Lower leg skin (tissue), 4 donors: ENCODE data around the gene ZNF133. TPM values are rescaled to one million over a fixed set of nuclear protein-coding genes. Genes with fewer than 3 reads are reported as not detected.

Experiments used
- DNase-seq, 2 donors: peaks; one replicate each; pipeline ENCODE4 v3.0.0-alpha.2; 2019; ENCODE audit warnings: low spot score in 2 of 2
- H3K4me3 ChIP-seq: fragments of 200-600 bp; sonication (generic); 2 replicates; pipeline ENCODE4 v1.5.1; 2017; ENCODE audit warnings: mild to moderate bottlenecking, low read depth; ENCODE audit not compliant: poor library complexity, severe bottlenecking
- CTCF ChIP-seq, 3 donors: fragments of 450-650 bp; IDR thresholded peaks; one replicate each; pipeline ENCODE4 v1.5.1; 2016; ENCODE audit warnings: antibody characterized with exemption in 3 of 3, mild to moderate bottlenecking in 3 of 3, moderate library complexity in 2 of 3
- POLR2A ChIP-seq, 2 donors: fragments of 450-650 bp; IDR thresholded peaks; one replicate each; pipeline ENCODE4 v1.6.1; 2016 to 2017; ENCODE audit warnings: antibody characterized with exemption in 2 of 2, mild to moderate bottlenecking in 1 of 2, moderate library complexity in 1 of 2
- WGBS, 2 donors: methylation state at CpG; one replicate each; pipeline ENCODE4 v1.1.5; 2018; 5-methylcytosine and 5-hydroxymethylcytosine counted together
- intact Hi-C: fragments of 100-400 bp; cut with DNase I; formaldehyde crosslinking; loops from one replicate; pipeline ENCODE4 v1.15.0; 2023; ENCODE audit warnings: low total_unique reads
- total RNA-seq, 4 donors: library from RNA; depleted of rRNA; stranded (reverse); fragments of >200 nt; gene quantifications; one replicate each; pipeline ENCODE4 v1.1.0, GENCODE V29; 2016

The ZNF133 gene
- total RNA-seq, 4 donors from 2014 or later: 14.3 to 27.8 (median 23.7) TPM

- intact Hi-C loops: no loop called here
- no peak for DNase-seq
- no peak overlapping the region for H3K4me3 ChIP-seq
- 61 to 75% methylated on average over 3 of the region's 3 CpGs for WGBS, 2 donors
- TF ChIP-seq POLR2A (IDR thresholded peaks at IDR 0.05) (no peak), CTCF (IDR thresholded peaks at IDR 0.05) (no peak)
Observed at GRCh38 chr20:18254615-18255014, 33.7 kb upstream of the ZNF133 start.

DNA sequence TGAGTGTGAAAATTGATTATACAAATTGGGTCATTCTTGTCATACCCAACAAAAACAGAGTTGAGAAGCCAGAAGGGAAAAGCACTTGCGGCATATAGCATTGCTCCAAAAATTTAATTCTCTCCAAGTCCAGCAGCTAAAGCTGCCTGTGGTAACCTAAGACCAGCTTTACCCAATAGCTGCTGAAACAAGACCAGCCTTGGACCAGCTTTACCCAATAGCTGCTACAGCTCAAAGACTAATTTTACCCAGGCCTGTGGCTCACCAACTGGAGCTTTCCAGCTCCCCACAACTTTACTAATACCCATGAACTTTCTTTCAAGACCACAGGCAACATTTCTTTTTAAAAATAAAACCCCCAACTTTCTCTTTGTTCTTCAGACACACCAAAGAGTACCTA is 32.8 kb upstream of the ZNF133 start:
- H3K4me3 ChIP-seq: no peak overlapping the region
- no peak for TF ChIP-seq CTCF (IDR thresholded peaks at IDR 0.05)
- TF ChIP-seq POLR2A (IDR thresholded peaks at IDR 0.05): no peak
- intact Hi-C loops: no loop called here
- 88 to 92% methylated on average over 1 of the region's 1 CpG for WGBS, 2 donors
- DNase-seq: no peak

DNA sequence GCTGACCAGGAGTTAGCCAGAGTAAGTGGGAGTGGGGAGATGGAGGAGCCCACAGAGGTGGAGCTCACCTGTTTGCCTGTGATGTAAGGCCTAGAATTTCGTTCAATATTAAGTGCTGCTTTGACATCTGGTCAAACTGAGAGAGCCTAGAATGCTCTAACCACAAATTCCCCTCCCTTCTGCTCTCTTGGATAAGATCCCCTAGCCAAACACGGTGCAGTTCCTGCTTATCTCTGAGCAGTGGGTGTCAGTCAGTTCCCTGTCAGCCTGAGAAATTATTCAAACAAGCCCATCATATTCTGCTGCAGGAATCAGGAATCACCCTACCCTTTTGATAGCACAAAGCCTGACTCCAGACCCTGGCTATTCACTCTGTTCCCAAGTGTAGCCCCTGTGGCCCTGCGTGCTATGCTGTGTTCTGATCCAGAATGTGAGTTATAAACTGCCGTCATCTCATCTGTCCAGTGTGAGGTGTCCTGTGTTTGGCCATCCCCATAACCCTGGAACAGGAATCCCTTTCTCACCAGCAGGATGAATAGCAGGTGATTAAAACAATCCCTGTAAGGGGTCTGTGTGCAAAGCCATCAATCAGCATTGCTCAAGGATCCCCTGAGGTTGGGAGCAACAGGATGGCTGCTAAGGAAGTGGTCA is 31.8 kb upstream of the ZNF133 start:
- intact Hi-C loops: no loop called here
- H3K4me3 ChIP-seq: no peak overlapping the region
- 64 to 65% methylated on average over 4 of the region's 4 CpGs for WGBS, 2 donors
- no peak for TF ChIP-seq POLR2A (IDR thresholded peaks at IDR 0.05)
- no peak for TF ChIP-seq CTCF (IDR thresholded peaks at IDR 0.05)
- no peak for DNase-seq

GRCh38 chr20:18258126-18258860 is 30.0 kb upstream of the ZNF133 start:
- intact Hi-C loops: no loop called here
- DNase-seq: no peak
- WGBS, 2 donors: 72 to 78% methylated on average over 12 of the region's 12 CpGs
- H3K4me3 ChIP-seq: no peak overlapping the region
- TF ChIP-seq POLR2A (IDR thresholded peaks at IDR 0.05) (no peak), CTCF (IDR thresholded peaks at IDR 0.05) (no peak)

DNA sequence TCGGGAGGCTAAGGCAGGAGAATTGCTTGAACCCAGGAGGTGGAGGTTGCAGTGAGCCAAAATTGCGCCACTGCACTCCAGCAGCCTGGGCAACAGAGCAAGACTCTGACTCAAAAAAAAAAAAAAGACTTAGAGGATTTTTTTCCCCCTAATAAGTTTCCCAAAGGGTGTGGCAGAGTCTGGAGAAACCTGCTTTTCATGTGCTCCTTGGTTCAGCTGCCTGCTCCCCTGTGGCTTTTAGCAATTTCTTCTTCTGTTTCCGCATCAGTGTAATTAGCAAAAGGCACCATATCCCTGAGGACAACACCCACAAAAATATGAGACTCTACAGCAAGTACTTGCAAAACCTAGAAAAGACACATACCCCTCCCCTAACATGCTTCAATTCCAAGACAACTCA is 28.6 kb upstream of the ZNF133 start:
- no peak overlapping the region for H3K4me3 ChIP-seq
- DNase-seq: no peak
- TF ChIP-seq CTCF (IDR thresholded peaks at IDR 0.05): no peak
- TF ChIP-seq POLR2A (IDR thresholded peaks at IDR 0.05): no peak
- intact Hi-C loops: no loop called here
- WGBS, 2 donors: 53 to 76% methylated on average over 3 of the region's 3 CpGs
